Measurements from ENCODE around the gene S1PR2.

DNA sequence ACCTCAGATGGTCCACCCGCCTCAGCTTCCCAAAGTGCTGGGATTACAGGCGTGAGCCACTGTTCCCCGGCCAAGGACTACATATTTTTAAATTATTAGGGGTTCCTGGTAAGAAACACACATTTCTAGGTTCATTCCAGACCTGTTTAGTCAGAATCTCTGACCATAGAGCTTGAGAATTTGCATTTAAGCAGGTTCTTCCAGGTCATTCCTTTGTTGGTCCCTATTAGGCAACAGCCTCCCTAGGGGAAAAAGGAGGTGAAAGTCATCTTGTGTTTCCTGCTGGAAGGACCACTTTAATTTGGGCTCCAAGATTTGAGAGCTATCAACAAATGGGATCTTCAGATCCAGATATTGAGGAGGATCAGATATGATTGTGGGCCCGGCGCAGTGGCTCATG, 16.3 kb downstream of the S1PR2 start:
- TF ChIP-seq, protein P1, sequence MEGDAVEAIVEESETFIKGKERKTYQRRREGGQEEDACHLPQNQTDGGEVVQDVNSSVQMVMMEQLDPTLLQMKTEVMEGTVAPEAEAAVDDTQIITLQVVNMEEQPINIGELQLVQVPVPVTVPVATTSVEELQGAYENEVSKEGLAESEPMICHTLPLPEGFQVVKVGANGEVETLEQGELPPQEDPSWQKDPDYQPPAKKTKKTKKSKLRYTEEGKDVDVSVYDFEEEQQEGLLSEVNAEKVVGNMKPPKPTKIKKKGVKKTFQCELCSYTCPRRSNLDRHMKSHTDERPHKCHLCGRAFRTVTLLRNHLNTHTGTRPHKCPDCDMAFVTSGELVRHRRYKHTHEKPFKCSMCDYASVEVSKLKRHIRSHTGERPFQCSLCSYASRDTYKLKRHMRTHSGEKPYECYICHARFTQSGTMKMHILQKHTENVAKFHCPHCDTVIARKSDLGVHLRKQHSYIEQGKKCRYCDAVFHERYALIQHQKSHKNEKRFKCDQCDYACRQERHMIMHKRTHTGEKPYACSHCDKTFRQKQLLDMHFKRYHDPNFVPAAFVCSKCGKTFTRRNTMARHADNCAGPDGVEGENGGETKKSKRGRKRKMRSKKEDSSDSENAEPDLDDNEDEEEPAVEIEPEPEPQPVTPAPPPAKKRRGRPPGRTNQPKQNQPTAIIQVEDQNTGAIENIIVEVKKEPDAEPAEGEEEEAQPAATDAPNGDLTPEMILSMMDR (IDR thresholded peaks at IDR 0.05): no peak
- TF ChIP-seq POLR2A (IDR thresholded peaks at IDR 0.05): no peak
- no peak for TF ChIP-seq POLR2AphosphoS5 (IDR thresholded peaks at IDR 0.05)
